GM12873 (cell line): ENCODE measurements around the gene MUC4.

ENCODE experiments used
- CTCF ChIP-seq: IDR thresholded peaks from 2 replicates; pipeline ENCODE4 v1.5.1; 2012; ENCODE audit warnings: low read depth, mild to moderate bottlenecking, moderate library complexity, low read length, control low read depth; ENCODE audit not compliant: insufficient read depth; ENCODE audit errors: missing control alignments

The MUC4 gene

GRCh38 chr3:195748661-195749060, 63.1 kb downstream of the MUC4 start:
- TF ChIP-seq CTCF, result no peak

GRCh38 chr3:195746751-195747150, 65.0 kb downstream of the MUC4 start:
- no peak for TF ChIP-seq CTCF

GRCh38 chr3:195746346-195746745, 65.4 kb downstream of the MUC4 start:
- TF ChIP-seq CTCF, result no peak

- TF ChIP-seq CTCF, result no peak
Measured at GRCh38 chr3:195744437-195744836, 67.3 kb downstream of the MUC4 start.

- TF ChIP-seq CTCF, result no peak
Measured at GRCh38 chr3:195739561-195740111, 72.1 kb downstream of the MUC4 start.

GRCh38 chr3:195738274-195739044, 73.3 kb downstream of the MUC4 start:
- TF ChIP-seq CTCF, result no peak

GRCh38 chr3:195736866-195737490, 74.8 kb downstream of the MUC4 start:
- no peak for TF ChIP-seq CTCF
